GM12872 (cell line): ENCODE results near the gene HHIPL1.

Source experiments
- TF ChIP-seq, protein P1 (sequence below): IDR thresholded peaks from 3 replicates; pipeline ENCODE4 v1.5.1; 2011; ENCODE audit warnings: low read depth, mild to moderate bottlenecking, low read length, moderate library complexity; ENCODE audit not compliant: insufficient read depth

HHIPL1 gene

GRCh38 chr14:99683619-99684409, 38.9 kb downstream of the HHIPL1 start, which contains the start of gene CYP46A1:
CYP46A1 (plus strand) TSS chr14:99684298; CDS start chr14:99684418, 120 bp downstream.
- TF ChIP-seq, protein P1, sequence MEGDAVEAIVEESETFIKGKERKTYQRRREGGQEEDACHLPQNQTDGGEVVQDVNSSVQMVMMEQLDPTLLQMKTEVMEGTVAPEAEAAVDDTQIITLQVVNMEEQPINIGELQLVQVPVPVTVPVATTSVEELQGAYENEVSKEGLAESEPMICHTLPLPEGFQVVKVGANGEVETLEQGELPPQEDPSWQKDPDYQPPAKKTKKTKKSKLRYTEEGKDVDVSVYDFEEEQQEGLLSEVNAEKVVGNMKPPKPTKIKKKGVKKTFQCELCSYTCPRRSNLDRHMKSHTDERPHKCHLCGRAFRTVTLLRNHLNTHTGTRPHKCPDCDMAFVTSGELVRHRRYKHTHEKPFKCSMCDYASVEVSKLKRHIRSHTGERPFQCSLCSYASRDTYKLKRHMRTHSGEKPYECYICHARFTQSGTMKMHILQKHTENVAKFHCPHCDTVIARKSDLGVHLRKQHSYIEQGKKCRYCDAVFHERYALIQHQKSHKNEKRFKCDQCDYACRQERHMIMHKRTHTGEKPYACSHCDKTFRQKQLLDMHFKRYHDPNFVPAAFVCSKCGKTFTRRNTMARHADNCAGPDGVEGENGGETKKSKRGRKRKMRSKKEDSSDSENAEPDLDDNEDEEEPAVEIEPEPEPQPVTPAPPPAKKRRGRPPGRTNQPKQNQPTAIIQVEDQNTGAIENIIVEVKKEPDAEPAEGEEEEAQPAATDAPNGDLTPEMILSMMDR = no peak

DNA sequence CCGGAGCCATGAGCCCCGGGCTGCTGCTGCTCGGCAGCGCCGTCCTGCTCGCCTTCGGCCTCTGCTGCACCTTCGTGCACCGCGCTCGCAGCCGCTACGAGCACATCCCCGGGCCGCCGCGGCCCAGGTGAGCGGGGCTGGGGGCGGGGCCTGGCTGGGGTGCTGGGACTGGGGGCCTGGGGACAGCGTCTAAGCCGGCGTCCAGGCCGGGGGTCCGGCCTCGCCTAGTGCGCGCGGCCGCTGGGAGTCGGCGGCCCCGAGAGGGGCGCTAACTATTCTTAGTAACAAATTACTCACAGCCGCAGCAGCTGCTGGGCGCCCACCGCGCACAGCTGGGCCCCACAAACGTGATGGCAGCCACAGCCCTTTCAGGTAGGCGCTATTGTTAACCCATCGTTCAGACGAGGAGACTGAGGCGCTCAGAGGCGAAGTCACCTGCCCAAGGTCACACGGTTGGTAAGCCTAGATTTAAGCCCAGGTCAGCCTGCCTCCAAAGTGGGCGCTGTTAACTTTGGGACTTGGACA, 39.5 kb downstream of the HHIPL1 start:
- TF ChIP-seq, protein P1 = no peak

DNA sequence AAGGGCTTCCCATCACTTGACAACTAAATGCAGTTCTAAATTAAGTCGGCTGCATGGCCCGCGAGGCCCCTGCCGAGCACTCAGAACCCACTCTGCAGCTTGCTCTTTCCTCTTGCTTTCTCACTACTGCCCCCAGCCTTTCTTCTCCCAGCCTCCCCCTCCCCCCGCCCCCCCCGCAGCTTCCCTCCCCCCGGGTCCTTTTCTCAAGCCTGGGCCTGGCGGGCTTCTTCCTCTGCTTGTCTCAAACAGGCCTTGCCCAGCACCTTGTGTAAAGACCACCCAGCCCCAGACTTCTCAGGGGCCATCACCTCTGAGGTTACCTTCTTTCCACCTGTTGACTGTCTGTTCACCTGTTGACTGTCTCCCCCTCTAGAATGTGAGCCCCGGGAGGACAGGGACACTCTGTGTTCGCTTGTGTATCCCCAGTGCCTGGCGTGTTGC, 40.2 kb downstream of the HHIPL1 start:
- TF ChIP-seq, protein P1 = no peak

DNA sequence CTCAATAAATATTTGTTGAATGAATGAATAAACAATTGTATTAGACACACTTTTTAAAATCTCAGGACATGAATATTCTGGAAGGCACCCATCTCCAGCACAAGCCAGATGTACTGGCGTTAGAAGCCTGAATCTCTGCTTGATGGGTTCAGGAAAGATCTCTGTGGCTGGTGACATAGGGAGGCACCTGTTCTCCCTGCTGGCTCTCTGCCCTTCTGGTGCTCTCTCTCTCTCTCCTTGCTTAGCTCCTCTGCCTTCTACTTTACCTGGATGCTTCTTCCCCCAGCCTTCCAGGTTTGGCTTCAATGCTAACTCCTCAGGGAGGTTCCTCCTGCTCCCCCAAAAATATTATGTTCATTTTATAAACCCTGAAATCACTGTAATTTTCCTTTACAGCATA, 40.7 kb downstream of the HHIPL1 start:
- TF ChIP-seq, protein P1 = no peak

GRCh38 chr14:99686557-99687283, 41.8 kb downstream of the HHIPL1 start:
- TF ChIP-seq, protein P1 = no peak

DNA sequence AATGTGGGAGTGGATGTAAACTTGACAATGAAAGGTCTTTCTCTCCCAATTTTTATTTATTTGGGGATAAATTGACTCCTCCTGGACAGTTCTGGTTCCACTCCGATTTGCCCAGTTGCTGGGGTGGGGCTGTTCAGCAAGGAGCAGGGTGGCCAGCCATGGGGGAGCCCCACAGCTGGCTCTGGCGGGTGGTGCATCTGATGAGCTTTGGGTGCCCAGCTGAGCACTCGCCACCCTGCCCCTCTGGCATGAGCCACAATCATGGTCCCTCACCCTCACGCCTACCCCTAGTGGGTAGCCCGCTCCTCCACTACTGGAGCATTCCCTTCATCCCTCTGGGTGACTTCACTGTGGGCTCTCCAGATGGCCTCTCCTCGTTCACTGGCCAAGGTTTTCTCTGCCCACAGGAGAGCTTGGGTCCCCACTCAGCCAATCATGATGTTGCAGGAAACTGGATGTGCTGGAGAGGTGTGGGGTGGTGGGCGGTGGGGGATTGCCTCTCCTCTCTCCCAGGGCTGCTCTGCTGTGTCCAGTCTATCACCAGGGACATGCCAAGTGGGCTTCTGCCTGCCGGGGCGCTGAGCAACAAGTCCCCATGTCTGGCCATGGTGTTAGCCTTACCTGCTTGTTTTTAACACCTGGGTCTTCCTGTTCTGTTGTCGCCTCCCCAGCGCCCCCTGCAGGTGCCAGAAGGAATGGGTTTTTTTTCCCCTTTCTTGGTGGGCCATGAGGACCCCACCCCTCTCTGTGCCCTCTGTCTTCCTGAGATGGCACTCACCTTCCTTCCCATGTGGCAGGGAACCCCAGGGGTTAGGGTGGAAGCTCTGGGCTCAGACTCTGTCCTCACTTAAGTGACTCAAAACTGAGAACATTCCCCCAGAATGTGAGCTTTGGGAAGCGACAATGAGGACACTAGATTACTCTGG, 42.6 kb downstream of the HHIPL1 start:
- TF ChIP-seq, protein P1 = peak; percentile 81
